Measurements from ENCODE around the gene WDFY3. TPM values are rescaled to one million over a fixed set of nuclear protein-coding genes. Genes with fewer than 3 reads are reported as not detected.

Gene WDFY3
- total RNA-seq, 4 donors from 2014 or later, result 31.7 to 139 (median 65.2) TPM

DNA sequence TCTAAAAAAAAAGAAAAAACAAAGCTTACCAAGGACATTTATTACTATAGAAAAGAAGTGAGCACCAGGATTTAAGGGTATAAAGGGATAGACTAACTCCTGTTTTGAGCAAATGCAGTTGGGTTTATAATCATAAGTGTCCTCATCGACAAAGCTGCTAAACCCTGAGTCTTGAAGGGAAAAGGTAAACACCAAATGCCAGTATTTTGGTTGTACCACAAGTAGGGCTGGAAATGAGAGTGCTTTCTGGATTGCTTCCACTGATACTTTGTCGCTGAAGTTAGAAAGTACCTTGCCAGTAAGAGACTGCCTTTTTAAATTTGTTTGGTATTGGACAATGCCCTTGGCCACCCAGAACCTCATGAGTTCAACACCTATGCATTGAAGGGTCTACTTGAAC lies 53.7 kb downstream of the WDFY3 start:
- no peak for DNase-seq
- no peaks in the 10 kb centered on the region for H3K4me1 ChIP-seq

DNA sequence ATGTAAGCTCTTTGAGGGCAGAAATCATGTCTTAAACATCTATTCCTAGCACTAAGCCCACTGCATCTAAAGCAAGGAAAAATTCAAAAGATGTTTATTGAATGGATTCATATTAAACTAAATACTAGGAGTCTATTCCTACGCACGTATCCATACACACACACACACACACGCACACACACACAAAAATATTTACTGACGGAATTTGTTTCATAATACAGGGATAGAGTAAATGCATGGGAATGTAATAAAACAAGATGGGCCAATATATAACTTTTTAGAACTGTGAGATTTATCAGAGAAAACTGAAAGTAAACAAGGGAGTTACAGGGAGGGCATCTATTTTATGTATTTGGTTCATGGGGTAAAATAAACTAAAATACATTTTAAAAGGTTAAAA lies 57.6 kb downstream of the WDFY3 start:
- Histone ChIP-seq H3K4me3 (no peak overlapping the region), H3K36me3 (no peaks in the 10 kb centered on the region), H3K4me1 (no peaks in the 10 kb centered on the region)

More for the DNA sequence above, 53.7 kb downstream of the WDFY3 start:
- no peaks in the 10 kb centered on the region for H3K9me3 ChIP-seq
- H3K36me3 ChIP-seq, result no peaks in the 10 kb centered on the region
- no peaks in the 10 kb centered on the region for H3K27me3 ChIP-seq
- H3K27ac ChIP-seq, result no peak overlapping the region
- no peak for TF ChIP-seq POLR2A (IDR thresholded peaks at IDR 0.05)
- TF ChIP-seq, protein P1, sequence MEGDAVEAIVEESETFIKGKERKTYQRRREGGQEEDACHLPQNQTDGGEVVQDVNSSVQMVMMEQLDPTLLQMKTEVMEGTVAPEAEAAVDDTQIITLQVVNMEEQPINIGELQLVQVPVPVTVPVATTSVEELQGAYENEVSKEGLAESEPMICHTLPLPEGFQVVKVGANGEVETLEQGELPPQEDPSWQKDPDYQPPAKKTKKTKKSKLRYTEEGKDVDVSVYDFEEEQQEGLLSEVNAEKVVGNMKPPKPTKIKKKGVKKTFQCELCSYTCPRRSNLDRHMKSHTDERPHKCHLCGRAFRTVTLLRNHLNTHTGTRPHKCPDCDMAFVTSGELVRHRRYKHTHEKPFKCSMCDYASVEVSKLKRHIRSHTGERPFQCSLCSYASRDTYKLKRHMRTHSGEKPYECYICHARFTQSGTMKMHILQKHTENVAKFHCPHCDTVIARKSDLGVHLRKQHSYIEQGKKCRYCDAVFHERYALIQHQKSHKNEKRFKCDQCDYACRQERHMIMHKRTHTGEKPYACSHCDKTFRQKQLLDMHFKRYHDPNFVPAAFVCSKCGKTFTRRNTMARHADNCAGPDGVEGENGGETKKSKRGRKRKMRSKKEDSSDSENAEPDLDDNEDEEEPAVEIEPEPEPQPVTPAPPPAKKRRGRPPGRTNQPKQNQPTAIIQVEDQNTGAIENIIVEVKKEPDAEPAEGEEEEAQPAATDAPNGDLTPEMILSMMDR (IDR thresholded peaks at IDR 0.05), result no peak
- no peak overlapping the region for H3K4me3 ChIP-seq

DNA sequence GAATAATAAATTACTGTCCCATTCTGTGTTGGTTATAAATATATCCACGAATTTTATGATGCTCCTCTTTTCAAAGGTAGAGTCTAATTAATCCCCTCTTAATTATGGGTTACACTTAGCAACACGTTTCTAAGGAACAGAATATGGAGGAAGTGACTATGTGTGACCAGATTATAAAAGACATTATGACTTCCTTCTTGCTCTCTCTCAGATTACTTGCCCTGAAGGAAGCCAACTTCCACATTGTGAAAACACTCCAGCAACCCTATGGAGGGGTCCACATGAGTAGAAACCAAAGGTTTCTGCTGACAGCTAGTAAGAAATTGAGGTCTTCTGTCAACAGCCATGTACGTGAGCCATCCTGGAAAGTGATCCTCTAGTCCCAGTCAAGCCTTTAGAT lies 59.3 kb downstream of the WDFY3 start:
- Histone ChIP-seq H3K27me3 (no peaks in the 10 kb centered on the region), H3K4me3 (no peak overlapping the region), H3K4me1 (no peaks in the 10 kb centered on the region), H3K9me3 (no peaks in the 10 kb centered on the region), H3K36me3 (no peaks in the 10 kb centered on the region), H3K27ac (no peak overlapping the region)
- TF ChIP-seq, protein P1 (IDR thresholded peaks at IDR 0.05), result no peak
- TF ChIP-seq POLR2A (IDR thresholded peaks at IDR 0.05), result no peak
- DNase-seq, result no peak

More for the DNA sequence above, 57.6 kb downstream of the WDFY3 start:
- Histone ChIP-seq H3K27ac (no peak overlapping the region), H3K27me3 (no peaks in the 10 kb centered on the region), H3K9me3 (no peaks in the 10 kb centered on the region)
- TF ChIP-seq, protein P1 (IDR thresholded peaks at IDR 0.05), result no peak
- no peak for TF ChIP-seq POLR2A (IDR thresholded peaks at IDR 0.05)
- no peak for DNase-seq

DNA sequence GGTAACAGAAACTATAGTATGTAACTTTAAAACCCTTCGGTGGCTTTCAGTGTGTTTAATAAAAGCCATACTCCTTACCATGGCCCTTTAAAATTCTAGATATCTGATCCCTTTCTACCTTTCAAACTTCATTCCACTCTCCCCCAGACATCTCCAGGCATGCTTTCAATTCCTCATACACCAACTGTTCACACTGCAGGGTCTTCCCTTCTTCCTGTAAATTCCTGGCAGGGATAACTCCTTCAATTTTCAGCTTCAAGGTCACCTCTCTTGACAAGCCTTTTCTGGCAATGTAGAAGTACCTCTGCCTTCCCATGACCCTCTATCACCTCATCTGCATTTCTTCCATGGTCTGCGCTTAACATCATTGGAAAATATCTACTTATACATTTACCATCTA lies 60.8 kb downstream of the WDFY3 start:
- DNase-seq, result no peak
- H3K4me1 ChIP-seq, result no peaks in the 10 kb centered on the region
- TF ChIP-seq, protein P1 (IDR thresholded peaks at IDR 0.05), result no peak
- TF ChIP-seq POLR2A (IDR thresholded peaks at IDR 0.05), result no peak
- no peak overlapping the region for H3K4me3 ChIP-seq
- no peaks in the 10 kb centered on the region for H3K36me3 ChIP-seq
- no peaks in the 10 kb centered on the region for H3K9me3 ChIP-seq
- H3K27ac ChIP-seq, result no peak overlapping the region
- H3K27me3 ChIP-seq, result no peaks in the 10 kb centered on the region

DNA sequence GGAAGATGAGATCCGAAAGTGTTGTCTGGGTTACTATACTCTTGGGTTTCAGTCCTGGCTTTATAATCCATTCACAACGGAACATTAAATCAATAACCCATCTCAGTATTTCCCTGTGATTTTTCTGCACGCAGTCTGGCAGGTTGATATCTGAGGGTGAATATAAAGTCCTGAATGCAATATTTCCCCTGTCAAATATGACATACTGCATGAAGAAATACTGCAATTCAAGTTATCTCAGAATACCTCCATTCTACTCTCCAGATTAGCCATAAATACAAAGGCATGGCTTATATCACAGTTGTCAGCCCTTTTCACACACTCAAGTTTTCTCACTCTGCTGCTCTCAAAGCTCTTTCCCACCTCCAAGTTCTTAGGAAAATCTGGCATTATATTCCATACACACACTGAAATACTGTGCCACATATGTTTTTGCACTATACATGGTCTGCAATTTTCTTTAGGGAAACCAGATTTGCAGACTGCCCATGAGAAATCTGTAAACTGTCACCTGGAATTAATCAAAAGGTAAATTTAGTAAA lies 64.7 kb downstream of the WDFY3 start:
- TF ChIP-seq POLR2A (IDR thresholded peaks at IDR 0.05), result no peak
- TF ChIP-seq, protein P1 (IDR thresholded peaks at IDR 0.05), result no peak
- no peak overlapping the region for H3K27ac ChIP-seq
- no peaks in the 10 kb centered on the region for H3K36me3 ChIP-seq
- H3K9me3 ChIP-seq, result no peaks in the 10 kb centered on the region
- H3K4me1 ChIP-seq, result no peaks in the 10 kb centered on the region
- DNase-seq, result no peak
- H3K4me3 ChIP-seq, result no peak overlapping the region
- no peaks in the 10 kb centered on the region for H3K27me3 ChIP-seq

DNA sequence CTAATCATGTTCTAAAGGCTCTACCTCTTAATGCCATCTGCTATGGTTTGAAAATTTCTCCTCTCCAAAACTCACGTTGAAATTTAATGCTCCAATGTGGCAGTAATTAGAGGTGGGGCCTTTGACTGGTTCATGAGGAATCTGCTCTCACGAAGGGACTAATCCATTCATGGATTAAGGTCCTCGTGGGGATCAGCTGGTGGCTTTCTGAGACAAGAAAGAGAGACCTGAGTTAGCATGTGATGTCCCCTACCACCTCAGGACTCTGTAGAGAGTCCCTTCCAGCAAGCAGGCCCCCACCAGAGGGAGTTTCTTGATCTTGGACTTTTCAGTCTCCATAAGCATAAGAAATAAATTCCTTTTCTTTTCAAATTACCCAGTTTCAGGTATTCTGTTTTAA lies 65.3 kb downstream of the WDFY3 start:
- no peak overlapping the region for H3K27ac ChIP-seq
- H3K27me3 ChIP-seq, result no peaks in the 10 kb centered on the region
- no peaks in the 10 kb centered on the region for H3K4me1 ChIP-seq
- TF ChIP-seq POLR2A (IDR thresholded peaks at IDR 0.05), result no peak
- TF ChIP-seq, protein P1 (IDR thresholded peaks at IDR 0.05), result no peak
- H3K36me3 ChIP-seq, result no peaks in the 10 kb centered on the region
- no peak for DNase-seq
- no peaks in the 10 kb centered on the region for H3K9me3 ChIP-seq
- H3K4me3 ChIP-seq, result no peak overlapping the region

All from Peyer's patch (tissue), 4 donors.